NB4 (cell line): Measurements from ENCODE around the gene KIF16B.

Experiments
- DNase-seq: peaks from one replicate; pipeline ENCODE4 v3.0.0; 2010; ENCODE audit warnings: low read depth
- H3K4me3 ChIP-seq: one replicate; pipeline ENCODE4 v1.5.1; 2011; ENCODE audit warnings: mild to moderate bottlenecking, low read depth, low read length, moderate library complexity
- MYC ChIP-seq: IDR thresholded peaks from 2 replicates; pipeline ENCODE4 v1.6.1; 2011; ENCODE audit warnings: low read depth, low read length
- POLR2A ChIP-seq: IDR thresholded peaks from 2 replicates; pipeline ENCODE4 v1.6.1; 2011; ENCODE audit warnings: mild to moderate bottlenecking; ENCODE audit not compliant: insufficient read length; ENCODE audit errors: extremely low read depth
- TF ChIP-seq, protein P1 (sequence below): IDR thresholded peaks from one replicate; pipeline ENCODE4 v1.5.1; 2012; ENCODE audit warnings: low read depth, low read length
- TF ChIP-seq, protein P2 (sequence below): IDR thresholded peaks from 2 replicates; pipeline ENCODE4 v1.6.1; 2011; ENCODE audit warnings: low read depth, low read length

The KIF16B gene

DNA sequence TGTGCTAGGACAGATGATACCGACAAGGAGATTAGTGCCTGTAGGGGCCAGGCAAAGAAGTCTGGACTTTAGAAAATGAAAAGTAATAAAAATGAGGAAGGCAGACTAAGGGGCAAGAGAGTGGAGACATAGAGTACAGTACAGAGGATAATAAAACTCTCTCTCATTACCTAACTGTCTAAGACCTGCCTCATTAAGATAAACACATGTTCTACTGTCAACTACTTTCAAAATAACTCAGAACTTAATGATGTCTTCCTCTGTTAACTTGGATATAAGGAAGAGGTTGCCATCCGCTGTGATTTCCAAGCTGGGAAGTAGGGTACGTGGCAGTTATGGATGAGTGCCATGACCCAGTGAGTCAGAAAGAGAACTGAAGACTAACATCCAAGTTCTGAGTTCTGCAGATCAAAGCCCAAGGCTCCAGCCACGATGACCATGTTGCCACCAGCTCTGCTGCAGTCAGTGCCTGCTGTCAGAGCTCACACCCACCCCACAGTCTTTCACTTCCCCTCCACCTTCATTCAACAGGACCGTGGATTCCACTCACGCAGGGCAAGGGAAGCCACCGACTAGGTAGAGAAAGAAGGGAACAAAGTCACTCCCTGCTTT is 81.8 kb downstream of the KIF16B start:
- no peak for DNase-seq
- no peak overlapping the region for H3K4me3 ChIP-seq
- no peak for TF ChIP-seq POLR2A
- TF ChIP-seq, protein P1, sequence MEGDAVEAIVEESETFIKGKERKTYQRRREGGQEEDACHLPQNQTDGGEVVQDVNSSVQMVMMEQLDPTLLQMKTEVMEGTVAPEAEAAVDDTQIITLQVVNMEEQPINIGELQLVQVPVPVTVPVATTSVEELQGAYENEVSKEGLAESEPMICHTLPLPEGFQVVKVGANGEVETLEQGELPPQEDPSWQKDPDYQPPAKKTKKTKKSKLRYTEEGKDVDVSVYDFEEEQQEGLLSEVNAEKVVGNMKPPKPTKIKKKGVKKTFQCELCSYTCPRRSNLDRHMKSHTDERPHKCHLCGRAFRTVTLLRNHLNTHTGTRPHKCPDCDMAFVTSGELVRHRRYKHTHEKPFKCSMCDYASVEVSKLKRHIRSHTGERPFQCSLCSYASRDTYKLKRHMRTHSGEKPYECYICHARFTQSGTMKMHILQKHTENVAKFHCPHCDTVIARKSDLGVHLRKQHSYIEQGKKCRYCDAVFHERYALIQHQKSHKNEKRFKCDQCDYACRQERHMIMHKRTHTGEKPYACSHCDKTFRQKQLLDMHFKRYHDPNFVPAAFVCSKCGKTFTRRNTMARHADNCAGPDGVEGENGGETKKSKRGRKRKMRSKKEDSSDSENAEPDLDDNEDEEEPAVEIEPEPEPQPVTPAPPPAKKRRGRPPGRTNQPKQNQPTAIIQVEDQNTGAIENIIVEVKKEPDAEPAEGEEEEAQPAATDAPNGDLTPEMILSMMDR, result no peak

DNA sequence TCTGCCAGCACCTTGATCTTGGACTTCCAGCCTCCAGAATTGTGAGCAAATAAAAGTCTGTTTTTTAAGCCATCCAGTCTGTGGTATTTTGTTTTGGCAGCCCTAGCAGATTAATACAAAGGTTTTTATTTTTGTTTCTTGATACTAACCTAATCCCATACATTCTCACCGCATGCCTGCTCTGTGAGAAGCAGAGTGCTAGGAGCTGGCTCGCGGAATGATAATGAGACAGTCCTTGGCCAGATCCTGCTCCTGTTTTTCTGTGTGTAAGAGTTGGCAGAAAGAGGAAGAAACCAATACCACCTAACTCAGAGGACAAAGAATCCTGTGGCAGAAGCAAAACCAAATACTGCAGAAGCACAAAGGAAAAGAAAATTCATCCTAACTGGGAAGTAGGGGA is 82.6 kb downstream of the KIF16B start:
- no peak overlapping the region for H3K4me3 ChIP-seq
- TF ChIP-seq, protein P1, result no peak
- TF ChIP-seq MYC (no peak), POLR2A (no peak)
- TF ChIP-seq, protein P2, sequence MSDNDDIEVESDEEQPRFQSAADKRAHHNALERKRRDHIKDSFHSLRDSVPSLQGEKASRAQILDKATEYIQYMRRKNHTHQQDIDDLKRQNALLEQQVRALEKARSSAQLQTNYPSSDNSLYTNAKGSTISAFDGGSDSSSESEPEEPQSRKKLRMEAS, result no peak
- no peak for DNase-seq

DNA sequence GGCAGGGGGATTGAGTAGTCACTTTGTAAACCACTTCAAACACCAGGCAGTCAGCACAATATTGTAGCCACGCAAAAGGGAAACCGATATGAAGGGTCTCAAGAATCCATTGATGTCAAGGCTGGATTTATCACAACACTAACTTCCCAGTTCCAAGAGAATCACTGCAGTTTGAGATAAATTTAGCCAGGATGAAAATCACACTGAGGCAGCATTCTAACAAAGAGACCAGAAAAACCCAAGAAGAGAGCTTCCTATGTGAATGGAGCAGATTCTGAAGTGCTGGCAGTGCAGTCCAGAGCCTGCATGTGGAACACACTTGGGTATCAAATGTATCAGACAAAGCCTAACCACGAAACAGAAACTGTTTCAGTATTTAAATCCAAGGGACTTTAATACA is 84.6 kb downstream of the KIF16B start:
- no peak overlapping the region for H3K4me3 ChIP-seq
- no peak for DNase-seq
- TF ChIP-seq, protein P1, result no peak
- TF ChIP-seq MYC (no peak), POLR2A (no peak)
- TF ChIP-seq, protein P2, result no peak

DNA sequence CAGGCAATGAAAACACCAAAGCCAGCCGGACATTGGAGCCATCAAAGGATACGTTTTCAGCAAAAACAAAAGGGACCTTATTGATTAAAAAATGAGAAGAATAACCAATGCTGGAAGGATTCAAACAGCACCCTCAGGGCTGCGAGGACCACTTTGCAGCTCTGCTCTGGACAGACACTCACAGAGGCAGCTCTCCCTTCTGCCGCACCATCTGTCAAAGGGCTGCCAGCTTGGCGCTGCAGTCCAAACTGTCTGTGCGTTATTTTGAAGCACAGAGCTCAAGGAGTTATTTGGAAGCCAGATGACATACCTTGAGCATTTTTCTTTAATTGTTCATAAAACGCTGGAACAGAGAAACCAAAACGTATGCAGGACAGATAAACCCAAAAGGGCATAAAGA is 85.2 kb downstream of the KIF16B start:
- no peak overlapping the region for H3K4me3 ChIP-seq
- TF ChIP-seq, protein P2, result no peak
- TF ChIP-seq POLR2A (no peak), MYC (no peak)
- TF ChIP-seq, protein P1, result no peak
- no peak for DNase-seq

DNA sequence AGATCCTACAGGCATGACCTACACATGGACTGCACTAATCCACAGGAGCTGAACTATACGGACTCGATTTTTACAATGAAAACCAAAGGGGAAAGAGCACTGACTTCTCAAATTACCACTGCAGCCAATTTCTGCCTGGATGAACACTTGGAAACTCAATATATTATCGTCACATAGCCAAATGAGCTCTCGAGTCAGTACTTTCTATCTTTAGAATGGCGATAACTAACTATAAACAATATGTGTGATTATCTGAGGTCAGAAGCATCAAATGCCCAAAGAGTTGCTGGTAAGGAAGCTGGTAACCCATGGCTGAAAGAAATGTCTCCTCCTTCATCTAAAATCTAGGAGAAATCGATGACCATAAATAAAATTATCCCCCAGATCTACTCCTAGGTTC is 86.7 kb downstream of the KIF16B start:
- H3K4me3 ChIP-seq, result no peak overlapping the region
- TF ChIP-seq MYC (no peak), POLR2A (no peak)
- TF ChIP-seq, protein P1, result no peak
- TF ChIP-seq, protein P2, result no peak
- no peak for DNase-seq

DNA sequence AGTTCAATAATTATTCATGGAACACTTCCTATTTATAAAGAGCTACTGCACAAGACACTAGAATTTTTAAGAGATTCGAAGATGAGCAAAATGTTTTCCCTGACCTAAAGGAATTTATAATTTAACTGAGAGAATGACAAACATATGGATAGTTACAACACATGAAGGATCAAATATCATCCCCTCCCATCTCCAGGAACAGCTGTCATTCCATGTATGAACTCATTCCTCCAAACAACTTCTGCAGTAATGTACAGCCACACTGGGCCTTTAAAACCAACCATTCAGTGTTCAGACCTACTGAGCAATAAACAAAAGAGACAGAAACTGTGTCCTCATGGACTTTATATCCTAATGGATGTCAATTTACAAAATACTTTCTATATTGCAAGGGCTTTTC is 87.8 kb downstream of the KIF16B start:
- DNase-seq, result no peak
- TF ChIP-seq, protein P1, result no peak
- TF ChIP-seq, protein P2, result no peak
- TF ChIP-seq POLR2A, result no peak

More for the DNA sequence above, 87.8 kb downstream of the KIF16B start:
- H3K4me3 ChIP-seq, result no peak overlapping the region
